ENCODE data around the gene AHNAK2.
"Not testable (repeated sequence)": the region's sequence is repeated elsewhere in the genome, so short reads cannot be mapped to it uniquely, and the experiment has no call there.

AHNAK2 gene

DNA sequence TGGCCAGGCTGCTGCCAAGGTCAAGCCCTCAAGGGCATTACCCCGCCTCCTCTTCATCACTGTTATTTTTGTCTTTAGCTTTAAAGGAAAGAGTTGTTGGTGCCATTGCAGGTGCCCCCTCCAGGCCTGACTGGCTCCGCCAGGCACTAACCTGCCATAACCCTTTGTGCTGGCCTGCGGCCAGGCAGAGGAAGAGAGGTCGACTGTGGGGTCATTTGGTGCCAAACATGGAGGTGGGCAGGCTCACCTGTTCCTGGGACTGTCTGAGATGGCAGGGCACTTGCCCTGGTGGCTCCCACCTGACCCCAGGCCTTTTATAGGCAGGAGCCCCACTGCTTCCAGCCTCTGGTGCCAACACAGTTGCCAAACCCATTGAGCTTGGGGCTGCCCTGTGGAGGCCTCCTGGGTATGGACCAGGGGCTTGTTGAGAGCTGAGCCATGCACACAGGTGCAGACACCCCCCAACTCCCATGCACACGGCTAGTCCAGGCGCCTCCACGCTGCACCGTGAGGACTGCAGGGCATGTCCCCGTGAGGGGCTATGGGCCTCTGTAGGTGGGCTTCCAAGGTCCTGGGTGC is 82.9 kb downstream of the AHNAK2 start:
- DNase-seq, result no peak

DNA sequence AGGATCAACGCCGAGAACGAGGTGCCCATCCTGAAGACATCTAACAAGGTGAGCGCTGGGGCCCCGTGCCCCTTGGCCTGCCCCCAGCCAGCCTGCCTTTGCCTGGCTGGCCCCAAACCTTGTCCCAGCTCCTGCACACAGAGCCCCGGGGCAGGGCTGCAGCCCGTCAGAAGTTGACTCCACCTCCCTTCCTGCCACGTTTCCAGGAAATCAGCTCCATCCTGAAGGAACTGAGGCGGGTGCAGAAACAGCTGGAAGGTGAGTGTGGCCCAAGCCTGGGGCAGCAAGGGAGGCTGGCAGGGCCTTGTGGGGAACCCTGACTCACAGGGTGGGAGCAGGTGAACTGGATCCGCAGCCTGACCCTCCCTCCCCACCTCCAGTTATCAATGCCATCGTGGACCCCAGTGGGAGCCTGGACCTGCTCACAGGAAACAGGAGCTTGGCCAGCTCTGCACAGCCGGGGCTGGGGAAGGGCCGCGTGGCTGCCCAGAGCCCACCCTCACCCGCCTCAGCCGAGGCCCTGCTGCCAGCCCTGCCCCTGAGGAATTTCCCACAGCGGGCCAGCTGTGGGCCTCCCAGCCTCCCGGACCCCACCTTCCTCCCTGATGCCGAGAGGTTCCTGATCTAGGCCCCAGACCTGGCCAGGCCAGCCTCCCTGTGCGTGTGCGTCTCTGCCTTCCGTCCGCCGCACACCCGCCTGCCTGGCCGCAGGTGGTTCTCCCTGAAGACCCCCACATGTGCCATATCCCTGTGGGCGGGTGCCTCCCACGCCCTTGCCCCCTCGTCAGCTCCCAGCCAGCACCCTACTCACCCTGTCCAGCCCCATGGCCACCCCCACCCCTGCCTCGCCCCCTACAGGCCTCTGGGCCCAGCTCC is 83.6 kb downstream of the AHNAK2 start:
- DNase-seq, result no peak

DNA sequence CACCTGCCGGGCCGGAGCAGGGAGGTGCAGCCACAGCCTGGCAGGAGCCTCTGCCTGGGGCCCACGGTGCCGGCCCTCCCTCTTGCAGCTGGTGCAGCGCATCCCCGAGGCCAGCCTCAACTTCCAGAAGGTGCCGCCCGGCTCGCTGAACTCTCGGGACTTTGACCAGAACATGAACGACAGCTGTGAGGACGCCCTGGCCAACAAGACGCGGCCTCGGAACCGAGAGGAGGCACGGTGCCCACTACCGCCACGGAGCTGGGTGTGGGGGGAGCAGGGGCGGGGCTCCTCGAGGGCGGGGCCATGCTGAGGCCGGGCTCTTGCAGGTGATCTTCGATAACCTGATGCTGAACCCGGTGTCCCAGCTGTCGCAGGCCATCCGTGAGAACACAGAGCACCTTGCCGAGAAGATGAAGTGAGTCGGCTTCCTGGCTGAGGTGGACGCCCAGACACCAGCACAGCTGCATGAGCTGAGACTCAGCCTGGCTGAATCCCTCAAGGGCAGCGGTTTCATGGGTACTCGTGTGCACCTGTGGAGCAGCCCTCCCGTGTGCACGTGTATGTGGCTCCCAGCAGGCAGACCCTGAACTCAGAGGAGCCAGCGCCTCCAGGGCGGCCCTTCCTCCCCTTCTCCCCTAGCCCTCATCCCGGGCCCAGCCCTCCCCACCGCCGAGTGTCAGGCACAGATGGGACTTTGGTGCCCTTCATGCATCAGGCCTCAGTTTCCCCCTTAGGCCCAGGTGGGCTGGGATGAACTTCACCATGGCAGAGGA is 84.6 kb downstream of the AHNAK2 start:
- no peak for DNase-seq

DNA sequence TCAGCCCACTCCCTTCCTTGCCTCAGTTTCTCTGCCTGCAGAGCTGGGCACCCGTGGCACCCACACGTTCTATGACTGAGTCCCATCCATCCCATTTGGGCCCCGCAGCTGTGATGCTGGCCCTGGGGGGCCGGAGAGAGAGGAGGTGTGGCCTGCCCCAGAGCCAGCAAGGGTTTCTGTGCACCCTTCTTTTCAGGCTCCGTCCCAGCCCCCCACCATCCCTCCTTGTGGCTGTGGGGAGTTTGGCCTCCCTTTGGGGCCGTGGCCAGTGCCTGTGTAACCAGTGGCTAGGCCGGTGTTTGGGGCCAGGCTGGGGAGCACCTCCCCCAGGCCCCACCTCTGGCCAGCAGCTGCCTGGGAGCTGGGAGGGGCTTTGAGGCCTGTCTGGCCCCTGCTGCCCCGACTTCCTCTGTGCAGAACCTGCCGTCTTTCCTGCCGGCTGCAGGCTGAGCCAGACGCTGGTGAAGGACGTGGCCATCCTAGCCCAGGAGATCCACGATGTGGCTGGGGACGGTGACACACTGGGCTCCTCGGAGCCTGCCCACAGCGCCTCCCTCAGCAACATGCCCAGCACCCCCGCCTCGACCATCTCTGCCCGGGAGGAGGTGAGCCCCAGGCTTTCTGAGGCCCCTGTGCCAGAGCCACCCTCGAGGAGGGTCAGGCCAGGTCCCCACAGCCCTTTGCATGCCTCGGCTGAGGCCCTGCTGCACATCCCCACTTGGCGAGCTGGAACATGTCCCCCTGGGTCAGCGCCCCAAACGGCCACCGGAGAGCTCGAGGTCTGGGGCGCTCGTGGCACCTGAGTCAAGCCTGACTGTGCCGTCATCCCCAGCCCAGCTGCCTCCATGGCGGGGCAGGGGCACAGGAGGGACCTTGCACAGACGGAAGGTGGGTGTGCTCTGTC is 85.4 kb downstream of the AHNAK2 start:
- no peak for DNase-seq

DNA sequence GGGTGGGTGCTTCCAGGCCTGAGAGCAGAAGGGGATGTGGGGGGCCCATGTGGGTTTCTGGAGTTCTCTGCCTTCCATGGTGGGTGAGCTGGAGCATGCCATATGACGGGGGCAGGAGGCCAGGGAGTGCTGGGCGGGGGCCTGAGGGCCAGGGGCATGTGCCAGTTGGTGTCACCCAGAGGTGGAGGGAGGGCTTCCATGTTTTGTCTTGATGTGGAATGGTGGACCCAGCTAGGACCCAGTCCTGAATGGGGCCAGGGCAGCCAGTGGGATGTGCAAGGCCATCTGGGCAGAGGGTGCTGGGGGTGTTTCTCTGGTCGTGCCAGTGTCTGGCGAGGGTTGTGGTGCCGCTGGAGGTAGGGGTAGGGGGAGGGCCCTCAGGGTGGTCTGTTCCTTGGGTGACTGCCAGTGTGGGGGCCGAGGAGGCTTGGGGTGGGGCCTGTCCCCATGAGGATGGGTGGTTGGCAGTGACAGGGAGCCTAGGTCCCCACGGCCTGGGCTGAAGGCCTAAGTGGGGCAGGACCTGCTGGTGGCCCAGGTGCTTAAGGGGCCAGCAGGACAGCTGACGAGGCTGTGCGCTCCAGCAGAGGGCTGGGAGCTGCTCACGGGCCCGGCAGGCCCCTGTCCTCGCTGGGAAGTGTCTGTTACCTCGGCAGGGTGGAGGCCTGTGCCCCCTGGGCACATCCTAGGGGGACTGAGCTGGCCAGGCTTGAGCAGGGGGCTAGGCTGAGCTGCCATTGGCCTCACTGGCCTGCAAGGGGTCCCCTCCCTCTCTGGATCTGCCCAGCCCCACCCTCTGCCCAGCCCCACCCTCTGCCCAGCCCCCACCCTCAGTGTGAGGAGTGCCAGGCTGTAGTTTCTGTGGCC is 86.3 kb downstream of the AHNAK2 start:
- no peak for DNase-seq

DNA sequence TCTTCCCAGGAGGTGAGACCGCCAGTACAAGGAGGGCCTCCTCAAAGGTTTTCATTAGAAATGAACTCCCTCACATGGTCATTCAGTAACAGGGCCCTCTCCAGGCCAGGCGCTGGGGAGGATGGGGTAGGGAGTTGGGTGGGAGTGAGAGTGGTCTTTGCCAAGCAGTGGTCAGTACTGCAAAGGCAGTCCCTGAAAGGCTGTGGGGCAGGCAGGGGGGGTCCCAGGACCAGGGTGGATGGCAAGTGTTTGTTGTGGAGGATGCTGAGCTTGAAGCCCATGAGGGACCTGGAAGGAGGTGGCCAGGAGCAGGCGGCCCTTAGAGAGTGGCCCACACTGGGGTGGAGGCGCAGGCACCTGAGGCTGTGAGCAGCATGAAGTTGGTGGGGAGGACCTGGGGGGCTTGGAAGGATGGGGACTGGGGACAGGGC is 87.0 kb downstream of the AHNAK2 start:
- DNase-seq, result no peak

DNA sequence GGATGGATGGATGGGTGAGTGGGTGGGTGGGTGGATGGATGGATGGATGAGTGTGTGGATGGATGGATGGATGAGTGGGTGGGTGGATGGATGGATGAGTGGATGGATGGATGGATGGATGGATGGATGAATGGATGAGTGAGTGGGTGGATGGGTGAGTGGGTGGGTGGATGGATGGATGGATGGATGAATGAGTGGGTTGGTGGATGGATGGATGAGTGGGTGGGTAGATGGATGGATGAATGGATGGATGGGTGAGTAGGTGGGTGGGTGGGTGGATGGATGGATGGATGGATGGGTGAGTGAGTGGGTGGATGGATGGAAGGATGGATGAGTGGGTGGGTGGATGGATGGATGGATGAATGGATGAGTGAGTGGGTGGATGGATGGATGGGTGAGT is 87.9 kb downstream of the AHNAK2 start:
- DNase-seq, result not testable (repeated sequence)

DNA sequence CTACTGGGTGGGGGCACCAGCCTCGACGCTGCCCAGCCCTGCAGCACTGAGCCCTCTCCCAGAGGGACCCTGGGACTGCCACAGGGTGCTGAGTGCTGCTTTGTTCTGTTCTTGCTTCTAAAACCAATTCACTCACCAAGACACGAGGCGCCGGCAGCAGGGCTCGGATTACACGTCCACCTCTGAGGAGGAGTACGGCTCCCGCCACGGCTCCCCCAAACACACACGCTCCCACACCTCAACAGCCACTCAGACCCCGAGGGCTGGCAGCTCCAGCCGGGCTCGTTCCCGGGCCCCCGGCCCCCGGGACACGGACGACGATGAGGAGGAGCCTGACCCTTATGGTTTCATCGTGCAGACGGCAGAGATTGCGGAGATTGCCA is 88.8 kb downstream of the AHNAK2 start:
- no peak for DNase-seq

DNA sequence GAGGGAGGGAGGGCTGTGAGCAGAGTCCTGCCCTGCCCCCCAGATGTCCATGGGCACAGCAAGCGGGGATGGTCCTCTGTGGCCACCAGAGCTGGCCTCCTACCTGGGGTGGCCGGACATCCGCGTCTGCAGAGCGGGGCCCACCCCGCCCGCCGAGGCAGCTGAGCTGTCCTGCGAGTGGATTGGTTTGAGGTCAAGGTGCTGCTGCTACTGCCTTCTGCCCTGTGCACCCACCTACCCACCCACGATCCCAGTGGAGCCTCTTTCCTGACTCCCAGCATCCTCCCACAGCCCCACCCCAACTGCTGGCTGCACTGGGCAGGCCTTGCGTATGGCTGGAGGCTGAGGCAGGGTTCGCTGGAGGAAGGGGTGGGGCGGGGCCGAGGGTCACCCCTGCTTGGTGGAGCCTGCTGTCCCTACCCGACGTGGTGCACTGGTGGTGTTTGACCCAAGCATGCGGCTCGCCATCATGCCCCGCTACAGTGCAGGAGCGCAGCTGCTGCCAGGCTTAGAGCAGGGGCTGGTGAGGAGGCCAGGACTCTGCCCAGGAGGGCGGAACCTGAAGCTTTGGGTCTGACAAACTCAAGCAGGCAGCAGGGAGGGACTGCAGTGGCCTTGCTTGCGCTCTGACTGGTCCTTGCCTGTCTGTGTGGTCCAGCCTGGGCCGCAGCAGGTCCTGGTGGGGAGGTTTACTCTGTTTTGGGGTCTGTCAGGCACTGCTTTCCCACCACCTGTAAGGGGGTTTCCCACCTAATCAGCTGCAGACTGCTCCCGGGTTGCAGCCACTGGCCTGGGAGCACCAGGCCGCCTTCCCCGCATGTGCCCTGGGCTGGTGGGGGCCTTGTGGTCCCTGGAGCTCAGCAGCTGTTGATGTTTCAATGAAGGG is 89.4 kb downstream of the AHNAK2 start:
- DNase-seq, result no peak

DNA sequence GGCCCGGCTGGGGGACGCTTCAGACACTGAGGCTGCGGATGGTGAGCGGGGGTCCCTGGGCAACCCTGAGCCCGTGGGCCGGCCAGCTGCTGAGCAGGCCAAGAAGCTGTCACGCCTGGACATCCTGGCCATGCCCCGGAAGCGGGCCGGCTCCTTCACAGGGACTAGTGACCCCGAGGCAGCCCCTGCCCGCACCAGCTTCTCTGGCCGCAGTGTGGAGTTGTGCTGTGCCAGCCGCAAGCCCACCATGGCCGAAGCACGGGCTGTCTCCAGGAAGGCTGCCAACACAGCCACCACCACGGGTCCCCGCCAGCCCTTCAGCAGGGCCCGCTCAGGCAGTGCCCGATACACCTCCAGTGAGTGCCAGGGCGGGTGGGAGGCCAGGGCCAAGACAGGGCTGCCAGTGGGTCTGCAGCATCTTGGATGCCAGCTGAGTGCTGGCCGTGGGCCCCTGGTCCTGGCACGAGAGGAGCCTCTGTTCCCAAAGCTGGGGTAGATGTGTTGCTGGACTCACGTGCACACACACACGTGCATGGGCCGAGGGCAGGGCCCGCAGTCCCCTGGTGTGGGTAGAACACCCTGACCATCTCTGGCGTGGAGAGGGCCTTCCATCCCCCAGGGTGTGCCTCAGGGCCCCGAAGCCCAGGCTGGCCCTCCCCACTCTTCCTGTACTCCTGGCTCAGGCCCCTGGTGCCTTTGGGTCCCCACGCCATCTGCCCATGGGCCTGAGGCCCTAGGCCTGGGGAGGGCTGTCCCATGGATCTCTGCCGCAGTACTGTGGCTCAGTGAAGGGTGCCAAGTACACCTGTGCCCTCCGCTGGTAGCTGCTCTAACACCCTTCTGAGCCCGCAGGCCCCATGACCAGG is 90.3 kb downstream of the AHNAK2 start:
- no peak for DNase-seq
